NB4 (cell line): ENCODE data around the gene PTH2R.

ENCODE experiments used
- DNase-seq: peaks from one replicate; pipeline ENCODE4 v3.0.0; 2010; ENCODE audit warnings: low read depth
- H3K4me3 ChIP-seq: one replicate; pipeline ENCODE4 v1.5.1; 2011; ENCODE audit warnings: mild to moderate bottlenecking, low read depth, low read length, moderate library complexity
- MYC ChIP-seq: IDR thresholded peaks from 2 replicates; pipeline ENCODE4 v1.6.1; 2011; ENCODE audit warnings: low read depth, low read length
- POLR2A ChIP-seq: IDR thresholded peaks from 2 replicates; pipeline ENCODE4 v1.6.1; 2011; ENCODE audit warnings: mild to moderate bottlenecking; ENCODE audit not compliant: insufficient read length; ENCODE audit errors: extremely low read depth
- TF ChIP-seq, protein P1 (sequence below): IDR thresholded peaks from one replicate; pipeline ENCODE4 v1.5.1; 2012; ENCODE audit warnings: low read depth, low read length
- TF ChIP-seq, protein P2 (sequence below): IDR thresholded peaks from 2 replicates; pipeline ENCODE4 v1.6.1; 2011; ENCODE audit warnings: low read depth, low read length

PTH2R gene

DNA sequence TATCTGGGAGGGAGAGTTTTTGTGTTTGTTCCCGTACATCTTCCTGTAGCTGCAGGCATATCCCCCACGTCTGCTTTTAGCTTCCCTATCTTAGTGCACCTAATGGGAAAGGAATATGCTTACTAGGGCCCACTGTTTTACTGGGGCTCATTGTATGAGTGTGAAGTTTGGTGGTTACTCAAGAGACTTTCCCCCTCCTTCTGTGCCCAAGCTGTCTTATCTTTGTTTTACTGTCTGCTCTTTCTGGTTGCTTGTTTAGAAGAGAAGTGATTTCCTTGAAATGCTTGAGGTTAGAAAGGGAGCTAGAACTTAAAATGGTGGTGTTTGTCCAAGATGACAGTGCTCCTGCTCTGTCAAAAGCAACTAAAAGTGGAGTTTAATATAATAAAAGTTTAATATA, 7.3 kb downstream of the PTH2R start:
- H3K4me3 ChIP-seq = no peak overlapping the region
- DNase-seq = no peak
- TF ChIP-seq, protein P1, sequence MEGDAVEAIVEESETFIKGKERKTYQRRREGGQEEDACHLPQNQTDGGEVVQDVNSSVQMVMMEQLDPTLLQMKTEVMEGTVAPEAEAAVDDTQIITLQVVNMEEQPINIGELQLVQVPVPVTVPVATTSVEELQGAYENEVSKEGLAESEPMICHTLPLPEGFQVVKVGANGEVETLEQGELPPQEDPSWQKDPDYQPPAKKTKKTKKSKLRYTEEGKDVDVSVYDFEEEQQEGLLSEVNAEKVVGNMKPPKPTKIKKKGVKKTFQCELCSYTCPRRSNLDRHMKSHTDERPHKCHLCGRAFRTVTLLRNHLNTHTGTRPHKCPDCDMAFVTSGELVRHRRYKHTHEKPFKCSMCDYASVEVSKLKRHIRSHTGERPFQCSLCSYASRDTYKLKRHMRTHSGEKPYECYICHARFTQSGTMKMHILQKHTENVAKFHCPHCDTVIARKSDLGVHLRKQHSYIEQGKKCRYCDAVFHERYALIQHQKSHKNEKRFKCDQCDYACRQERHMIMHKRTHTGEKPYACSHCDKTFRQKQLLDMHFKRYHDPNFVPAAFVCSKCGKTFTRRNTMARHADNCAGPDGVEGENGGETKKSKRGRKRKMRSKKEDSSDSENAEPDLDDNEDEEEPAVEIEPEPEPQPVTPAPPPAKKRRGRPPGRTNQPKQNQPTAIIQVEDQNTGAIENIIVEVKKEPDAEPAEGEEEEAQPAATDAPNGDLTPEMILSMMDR = no peak
- TF ChIP-seq POLR2A (no peak), MYC (no peak)
- TF ChIP-seq, protein P2, sequence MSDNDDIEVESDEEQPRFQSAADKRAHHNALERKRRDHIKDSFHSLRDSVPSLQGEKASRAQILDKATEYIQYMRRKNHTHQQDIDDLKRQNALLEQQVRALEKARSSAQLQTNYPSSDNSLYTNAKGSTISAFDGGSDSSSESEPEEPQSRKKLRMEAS = no peak

DNA sequence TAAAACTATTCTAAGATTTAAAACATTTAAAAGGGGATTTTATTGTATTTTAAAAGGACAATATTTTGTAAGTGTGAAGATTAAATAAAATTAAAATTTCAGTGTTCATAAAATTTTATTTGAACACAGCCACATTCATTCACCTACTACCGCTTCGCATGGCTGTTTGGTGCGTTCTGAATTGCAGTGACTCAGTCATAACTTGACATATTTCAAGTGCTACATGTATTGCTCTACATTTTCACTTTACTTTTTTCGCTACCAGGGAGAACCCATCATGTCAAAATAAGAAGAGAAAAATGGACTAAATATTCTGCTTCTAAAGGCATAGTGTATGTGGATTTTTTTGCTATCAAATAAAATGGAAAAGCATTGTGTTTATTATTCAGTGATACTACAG, 8.7 kb downstream of the PTH2R start:
- TF ChIP-seq, protein P2 = no peak
- TF ChIP-seq, protein P1 = no peak
- no peak for TF ChIP-seq MYC
- no peak for TF ChIP-seq POLR2A
- DNase-seq = no peak

DNA sequence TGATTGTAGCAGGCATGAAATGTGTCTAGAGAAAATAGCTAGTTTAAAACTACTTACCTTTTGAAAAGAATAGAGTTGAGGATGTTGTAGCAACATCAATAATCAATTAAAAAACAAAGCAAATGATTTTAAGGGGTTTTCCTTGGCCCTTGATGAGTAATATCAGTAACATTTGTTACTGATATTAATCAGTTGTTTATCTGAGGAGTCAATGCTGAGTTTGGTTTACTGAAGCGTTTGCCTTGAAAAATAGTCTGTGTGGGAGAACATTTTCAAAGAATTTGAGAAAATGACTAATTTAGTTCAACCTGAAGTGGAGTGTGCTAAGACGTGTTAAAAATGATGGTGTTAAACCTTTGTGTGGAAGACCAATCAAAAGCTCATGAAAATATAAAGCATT, 9.3 kb downstream of the PTH2R start:
- DNase-seq = no peak
- no peak overlapping the region for H3K4me3 ChIP-seq
- TF ChIP-seq MYC (no peak), POLR2A (no peak)
- TF ChIP-seq, protein P2 = no peak
- TF ChIP-seq, protein P1 = no peak

More for the DNA sequence above, 8.7 kb downstream of the PTH2R start:
- no peak overlapping the region for H3K4me3 ChIP-seq

DNA sequence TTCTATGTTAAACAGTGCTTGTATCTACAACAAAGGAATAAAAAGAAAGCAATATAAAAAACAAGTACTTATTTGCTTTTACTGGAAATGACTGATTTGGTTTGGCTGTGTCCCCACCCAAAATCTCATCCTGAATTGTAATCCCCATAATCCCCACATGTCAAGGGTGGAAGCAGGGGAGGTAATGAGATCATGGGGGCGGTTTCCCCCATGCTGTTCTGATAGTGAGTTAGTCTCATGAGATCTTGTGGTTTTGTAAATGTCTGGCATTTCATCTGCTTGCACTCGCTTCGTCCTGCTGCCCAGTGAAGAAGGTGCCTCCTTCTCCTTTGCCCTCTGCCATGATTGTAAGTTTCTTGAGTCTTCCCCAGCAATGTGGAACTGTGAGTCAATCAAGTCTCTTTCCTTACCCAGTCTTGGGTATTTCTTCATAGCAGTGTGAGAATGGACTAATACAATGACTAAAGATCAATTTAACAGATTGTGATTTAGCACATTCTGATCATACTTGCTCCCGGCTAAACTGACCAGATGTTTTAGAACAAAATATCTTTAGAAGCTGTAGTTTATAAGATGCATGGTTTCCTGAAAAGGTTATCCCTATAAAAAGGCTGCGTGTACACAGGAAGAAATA, 19.9 kb downstream of the PTH2R start:
- H3K4me3 ChIP-seq = no peak overlapping the region

DNA sequence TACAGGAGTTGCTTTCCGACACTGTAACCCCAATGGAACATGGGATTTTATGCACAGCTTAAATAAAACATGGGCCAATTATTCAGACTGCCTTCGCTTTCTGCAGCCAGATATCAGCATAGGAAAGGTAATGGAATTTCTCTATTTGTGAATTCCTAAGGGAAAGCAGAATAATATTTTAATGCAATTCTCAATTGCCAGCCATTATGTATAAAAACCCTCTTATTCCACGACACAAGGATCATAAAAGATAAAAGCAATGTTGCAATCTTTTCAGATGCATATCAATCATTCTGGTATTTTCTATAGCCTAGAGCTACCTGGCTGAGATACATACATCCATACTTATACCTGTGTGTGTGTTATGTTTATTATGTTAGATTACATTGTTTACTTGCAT, 31.2 kb downstream of the PTH2R start:
- TF ChIP-seq, protein P1 = no peak
- TF ChIP-seq POLR2A = no peak
- no peak for TF ChIP-seq MYC
- TF ChIP-seq, protein P2 = no peak
- H3K4me3 ChIP-seq = no peak overlapping the region
- DNase-seq = no peak

More for the DNA sequence above, 19.9 kb downstream of the PTH2R start:
- TF ChIP-seq MYC (no peak), POLR2A (no peak)
- TF ChIP-seq, protein P2 = no peak
- TF ChIP-seq, protein P1 = no peak
- peak; percentile 6 for DNase-seq

DNA sequence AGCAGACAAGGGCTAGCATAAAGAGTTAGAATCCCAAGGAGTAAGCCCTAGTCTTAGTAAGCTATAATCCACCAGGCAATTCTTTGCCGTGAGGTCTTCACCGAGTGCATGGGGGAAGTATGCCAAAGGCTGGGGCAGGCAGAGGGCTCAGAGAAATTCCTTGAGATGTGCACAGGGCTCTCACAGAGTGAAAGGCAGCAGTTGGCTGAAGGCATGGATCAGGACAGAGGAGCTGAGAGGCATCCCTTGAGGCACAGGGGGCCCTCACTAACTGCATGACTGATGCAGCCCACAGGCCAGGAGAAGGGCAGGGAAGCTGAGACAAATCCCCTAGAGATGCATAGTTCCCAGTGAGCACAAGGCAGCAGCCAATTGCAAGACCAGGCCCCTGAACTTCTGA, 34.1 kb downstream of the PTH2R start:
- H3K4me3 ChIP-seq = no peak overlapping the region
- no peak for DNase-seq
- TF ChIP-seq, protein P2 = no peak
- TF ChIP-seq, protein P1 = no peak
- TF ChIP-seq MYC (no peak), POLR2A (no peak)
